HG03175 (cell line): ENCODE measurements around the gene LRRC26.

Source experiments
- ATAC-seq: cut with Tn5 transposase; IDR thresholded peaks from one replicate; pipeline ENCODE4 v1.9.1; 2021; ENCODE audit warnings: mild to moderate bottlenecking, moderate library complexity; ENCODE audit not compliant: unreplicated experiment

LRRC26 gene

DNA sequence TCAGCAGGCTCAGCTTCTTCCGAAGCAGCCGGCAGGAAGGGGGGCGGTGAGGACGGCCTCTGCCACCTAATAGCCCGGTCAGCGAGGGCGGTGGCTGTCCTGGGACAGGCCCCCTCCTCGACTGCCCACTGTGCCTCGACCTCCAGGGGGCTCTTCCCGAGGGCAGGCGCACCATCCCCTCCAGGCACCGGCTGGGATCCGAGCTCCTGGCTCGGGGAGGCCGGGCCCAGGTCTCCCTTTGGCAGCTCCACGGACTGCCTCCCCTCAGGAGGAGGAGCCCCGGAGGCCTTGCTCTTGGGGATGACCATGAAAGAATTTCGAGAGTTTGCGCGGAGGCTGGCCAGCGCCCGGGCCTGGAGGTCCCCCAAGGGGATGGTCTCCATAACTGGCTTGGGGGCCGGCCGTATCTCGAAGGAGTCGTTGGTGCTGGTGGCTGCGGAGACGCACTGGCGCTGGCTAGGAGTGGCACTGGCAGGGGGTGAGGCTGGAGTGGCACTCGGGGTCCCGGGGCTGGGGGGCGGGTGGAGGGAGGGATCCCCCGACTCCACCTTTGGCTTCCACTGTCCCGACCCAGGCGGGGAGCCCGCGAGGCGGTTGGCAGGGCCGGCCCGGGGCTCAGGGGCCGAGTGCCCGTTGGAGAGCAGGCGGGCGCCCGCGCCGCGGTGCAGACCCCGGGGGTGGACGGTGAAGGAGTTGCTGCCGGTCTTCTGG, 29.7 kb upstream of the LRRC26 start:
- no peak for ATAC-seq

DNA sequence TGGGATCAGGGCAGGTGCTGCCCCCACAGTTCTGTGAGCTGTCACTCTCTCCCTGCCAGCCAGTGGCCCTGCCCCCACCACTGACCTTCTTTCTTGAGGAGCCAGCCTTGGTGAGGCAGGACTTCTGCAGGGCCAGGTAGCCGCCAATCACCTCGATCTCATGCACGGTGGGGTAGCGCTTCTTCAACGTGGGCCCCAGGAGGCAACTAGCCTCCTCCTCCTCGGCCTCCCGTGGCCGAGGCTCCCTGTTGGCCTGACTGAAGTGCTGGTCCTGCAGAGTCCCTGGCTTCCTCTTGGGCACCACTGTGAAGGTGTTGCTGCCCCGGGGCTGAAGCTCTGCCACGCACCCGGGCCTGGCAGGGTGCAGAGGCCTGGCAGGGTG, 29.0 kb upstream of the LRRC26 start:
- no peak for ATAC-seq

DNA sequence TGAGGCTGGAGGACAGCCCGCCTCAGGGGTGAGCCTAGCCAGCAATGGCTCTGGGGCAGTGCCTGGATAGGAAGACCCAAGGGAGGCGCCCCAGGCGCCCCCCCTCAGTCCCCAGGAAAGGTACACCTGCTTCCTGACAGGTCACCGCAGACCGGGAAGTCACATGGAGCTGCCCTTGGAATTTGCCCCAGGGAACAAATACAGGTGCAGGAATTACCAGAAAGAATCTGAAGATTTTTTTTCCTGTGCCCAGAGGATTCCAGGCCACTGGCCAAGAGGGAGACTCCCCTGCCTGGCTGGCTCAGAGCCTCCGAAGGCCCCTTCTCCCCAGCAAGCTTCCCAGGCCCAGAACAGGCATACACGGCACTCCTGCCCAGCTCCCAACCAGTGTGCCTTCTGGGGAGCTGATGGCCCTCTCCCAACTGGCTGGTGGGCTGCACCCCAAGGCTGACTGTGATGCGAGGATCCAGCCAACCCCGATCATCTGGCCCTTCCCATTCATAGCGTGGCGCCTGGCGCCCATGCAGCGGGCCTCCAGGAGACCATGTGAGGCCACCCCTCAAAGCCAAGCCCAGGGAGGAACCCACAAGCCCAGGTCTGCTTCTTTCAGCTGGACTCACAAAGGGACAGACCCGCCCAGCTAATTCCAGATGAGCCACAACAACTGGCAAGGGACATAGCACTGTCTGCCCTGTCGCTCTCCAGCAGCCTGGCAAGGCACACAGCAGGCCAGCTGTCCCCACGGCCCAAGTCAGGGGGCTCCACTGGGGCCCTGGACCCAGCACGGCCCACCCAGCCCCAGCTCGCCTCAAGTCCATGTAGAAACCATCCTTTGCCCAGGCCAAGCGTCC, 28.4 kb upstream of the LRRC26 start:
- no peak for ATAC-seq

DNA sequence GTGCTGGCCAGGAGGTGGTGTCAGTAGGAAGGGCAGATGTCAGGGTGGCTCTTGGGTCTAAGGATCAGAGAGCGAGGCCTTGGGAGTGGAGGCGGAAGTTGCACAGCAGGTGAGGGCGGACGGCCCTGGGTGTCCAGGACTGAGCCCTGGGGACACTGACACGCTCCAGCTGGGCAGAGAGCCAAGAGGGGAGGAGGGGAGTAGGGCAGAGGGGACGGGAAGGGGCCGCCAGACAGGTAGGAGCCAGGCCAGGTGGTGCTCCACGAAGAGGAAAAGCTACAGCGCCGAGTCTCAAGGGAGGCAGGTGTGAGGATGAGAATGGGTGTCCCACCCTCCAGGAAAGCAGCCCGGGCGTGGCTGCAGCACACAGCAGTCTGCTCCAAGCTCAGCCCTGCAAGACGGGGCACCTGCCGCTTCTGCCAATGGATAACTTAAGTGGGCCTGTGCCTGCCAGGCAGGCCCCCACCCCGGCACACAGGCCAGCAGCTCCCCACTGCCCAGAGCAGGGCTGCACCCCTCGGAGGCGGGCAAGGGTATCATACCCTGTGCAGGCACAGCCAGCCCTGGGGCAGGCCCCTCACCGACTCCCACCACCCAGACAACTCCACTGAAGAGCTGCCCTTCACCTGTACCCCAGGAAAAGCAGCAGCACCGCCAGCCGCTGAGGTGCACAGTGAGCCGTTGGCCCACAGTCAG, 25.8 kb upstream of the LRRC26 start:
- no peak for ATAC-seq

DNA sequence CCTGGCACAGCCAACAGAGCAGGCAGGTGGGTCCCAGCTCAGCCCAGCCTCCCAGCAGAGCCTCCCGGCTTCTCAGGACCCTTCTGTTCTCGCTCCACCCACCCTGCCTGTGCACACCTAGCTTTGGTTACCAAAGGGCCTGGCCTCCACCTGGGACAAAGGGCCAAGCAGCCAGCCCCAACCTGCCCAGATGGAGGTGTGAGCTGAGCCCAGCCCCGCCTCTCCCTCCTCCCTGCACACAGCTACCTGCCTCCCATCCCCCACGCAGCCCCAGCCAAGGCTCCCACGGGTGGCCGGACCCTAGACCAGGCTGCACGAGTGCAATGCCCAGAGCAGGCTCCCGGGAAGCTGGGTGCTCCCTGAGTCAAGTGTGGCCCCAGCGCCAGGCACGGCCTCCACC, 25.1 kb upstream of the LRRC26 start:
- ATAC-seq = no peak

DNA sequence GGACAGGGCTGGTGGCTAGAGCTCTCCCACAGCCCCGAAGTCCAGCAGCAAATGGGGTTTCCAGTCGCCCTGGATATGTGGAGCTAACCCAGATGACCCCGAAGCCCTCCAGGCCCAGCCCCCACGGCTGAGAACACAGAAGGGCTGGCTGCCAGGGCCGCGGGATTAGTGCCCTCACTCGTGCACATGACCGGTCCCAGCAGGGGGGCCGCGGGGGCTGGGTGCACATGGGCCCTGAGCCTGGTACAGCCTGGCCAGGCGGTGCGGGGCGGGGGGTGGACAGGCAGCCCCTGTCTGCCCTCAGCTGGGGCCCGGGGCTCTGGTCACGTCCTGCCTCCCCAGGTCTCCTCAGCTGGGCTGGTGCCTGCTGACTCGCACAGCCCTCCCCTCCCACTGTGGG, 24.5 kb upstream of the LRRC26 start:
- no peak for ATAC-seq

DNA sequence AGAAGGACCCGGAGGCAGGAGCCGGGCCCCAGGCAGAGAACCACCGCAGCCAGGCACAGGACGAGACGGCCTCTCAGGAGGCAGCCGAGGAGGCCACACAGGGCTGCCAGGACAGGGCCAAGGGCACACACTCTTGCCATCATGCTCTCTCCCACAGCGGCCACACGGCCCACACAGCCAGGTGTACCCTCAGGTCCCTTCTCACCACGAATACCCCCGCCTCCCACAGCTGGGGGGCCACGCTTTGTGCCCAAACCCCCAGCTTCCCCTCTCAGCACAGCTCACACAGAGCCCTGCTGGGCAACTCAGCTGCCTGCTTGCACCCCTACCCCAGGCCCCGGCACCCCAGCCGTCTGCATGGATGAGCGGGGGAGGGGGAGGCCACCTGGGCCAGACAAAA, 23.9 kb upstream of the LRRC26 start:
- no peak for ATAC-seq

DNA sequence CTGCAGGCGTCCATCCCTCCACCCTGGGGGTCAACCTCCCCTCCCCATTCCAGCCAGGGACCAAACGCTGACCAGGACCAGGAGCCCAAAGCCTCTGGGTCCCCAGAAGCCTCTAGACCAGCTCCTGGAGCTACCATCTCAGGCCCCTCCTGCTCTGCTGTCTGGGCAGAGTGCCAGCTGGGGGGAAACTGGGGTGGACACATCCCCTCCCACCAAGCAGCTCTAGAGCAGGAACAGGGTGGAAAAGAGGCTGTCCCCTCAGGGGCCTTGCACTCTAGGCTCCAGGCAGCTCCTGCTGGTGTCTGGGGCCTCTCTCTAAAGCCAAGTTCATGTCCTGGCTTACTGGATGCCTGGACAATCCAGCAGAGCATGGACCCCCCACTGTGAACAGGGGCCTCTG, 23.0 kb upstream of the LRRC26 start:
- no peak for ATAC-seq

DNA sequence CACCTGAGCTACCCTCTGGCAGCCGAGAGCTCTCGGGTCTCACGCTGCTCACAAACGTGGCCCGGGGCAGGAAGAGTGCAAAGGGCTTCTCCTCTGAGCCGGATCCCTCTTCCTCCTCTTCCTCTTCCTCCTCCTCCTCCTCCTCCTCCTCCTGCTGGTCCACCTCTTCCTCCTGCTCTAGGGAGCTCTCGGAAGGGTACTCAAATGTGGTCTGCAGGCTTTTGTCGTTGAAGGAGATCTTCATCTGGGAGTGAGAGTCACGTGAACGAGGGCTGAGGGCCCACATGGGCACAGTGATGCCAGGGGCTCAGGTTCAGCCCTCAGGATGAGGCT, 22.6 kb upstream of the LRRC26 start:
- ATAC-seq = no peak

DNA sequence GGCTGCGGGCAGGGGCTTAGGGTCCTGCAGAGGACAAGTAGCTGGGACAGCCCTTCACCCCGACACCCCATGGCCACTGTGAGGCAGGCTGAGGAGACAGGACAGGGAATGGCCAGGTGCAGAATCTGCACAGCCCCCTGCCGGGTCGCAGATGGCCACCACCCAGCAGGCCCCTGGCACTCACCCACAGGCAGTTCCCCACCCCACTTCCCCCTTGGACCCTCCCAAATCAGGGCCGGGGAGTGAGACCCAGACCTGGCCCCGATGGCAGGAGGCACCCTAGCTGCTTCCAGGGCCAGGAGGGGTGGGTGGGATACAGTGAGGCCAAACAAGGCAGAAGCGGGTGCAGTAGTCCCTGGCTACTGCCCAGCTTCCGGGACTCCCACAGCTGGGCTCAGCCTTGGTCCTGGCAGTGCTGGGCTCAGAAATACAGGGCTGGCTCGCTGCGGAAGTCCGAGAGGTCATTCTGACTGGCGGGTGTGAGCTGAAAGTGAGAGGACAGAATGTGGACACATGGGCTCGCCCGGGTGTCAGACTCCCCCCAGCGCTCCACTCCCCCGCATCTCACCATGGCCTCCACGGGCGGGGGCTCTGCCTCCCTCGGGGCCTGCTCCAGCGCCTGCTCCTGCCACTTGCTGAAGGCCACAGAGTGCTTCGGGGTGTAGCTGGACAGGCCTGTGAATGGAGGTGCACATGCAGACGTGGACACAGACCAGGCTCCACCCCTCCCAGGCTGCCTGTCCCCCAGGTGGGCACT, 22.0 kb upstream of the LRRC26 start:
- ATAC-seq = no peak

DNA sequence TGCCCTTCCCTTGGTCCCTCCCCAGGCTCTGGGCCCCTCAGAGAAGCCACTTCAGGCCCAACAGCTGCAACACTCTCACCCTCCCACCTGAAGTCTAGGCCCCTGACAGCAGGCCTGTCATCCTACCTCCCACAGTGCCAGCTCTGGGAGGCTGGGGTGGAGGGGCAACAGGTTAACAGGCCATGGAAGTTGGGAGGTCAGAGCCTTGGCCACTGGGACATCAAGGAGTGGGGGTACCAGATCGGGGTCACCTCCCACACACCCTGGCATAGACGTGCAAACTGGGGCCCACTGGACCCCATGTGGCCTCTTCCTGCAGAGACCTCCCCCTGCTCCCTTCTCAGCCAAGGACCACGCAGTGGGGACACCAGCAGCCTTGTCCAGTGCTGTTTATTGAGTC, 21.4 kb upstream of the LRRC26 start:
- no peak for ATAC-seq

DNA sequence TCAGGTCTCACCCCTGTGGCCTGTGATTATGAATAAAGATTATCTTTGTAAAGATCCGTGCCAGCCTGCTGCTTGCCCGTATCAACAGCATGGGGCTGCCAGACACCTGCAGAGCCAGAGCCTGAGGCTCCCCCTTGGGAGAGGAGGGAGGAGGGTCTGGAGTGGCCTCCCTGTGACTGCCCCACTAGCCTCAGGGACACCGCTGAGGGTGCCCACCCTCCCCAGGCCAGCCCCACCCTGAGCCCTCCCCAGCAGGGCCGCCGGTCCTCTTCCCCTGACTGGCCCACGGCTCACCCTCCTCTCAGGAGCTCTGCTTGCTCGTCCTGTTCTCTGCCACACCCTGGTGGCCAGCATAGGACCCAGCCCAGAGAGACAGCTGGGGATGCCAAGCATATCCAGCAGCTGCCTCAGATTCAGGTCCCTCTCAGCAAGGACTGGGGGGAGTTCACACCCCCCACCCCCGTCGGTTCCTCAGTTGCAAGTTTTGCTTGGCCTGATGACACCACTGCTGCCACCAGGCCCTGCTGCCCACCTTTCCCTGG, 20.5 kb upstream of the LRRC26 start:
- ATAC-seq = no peak

DNA sequence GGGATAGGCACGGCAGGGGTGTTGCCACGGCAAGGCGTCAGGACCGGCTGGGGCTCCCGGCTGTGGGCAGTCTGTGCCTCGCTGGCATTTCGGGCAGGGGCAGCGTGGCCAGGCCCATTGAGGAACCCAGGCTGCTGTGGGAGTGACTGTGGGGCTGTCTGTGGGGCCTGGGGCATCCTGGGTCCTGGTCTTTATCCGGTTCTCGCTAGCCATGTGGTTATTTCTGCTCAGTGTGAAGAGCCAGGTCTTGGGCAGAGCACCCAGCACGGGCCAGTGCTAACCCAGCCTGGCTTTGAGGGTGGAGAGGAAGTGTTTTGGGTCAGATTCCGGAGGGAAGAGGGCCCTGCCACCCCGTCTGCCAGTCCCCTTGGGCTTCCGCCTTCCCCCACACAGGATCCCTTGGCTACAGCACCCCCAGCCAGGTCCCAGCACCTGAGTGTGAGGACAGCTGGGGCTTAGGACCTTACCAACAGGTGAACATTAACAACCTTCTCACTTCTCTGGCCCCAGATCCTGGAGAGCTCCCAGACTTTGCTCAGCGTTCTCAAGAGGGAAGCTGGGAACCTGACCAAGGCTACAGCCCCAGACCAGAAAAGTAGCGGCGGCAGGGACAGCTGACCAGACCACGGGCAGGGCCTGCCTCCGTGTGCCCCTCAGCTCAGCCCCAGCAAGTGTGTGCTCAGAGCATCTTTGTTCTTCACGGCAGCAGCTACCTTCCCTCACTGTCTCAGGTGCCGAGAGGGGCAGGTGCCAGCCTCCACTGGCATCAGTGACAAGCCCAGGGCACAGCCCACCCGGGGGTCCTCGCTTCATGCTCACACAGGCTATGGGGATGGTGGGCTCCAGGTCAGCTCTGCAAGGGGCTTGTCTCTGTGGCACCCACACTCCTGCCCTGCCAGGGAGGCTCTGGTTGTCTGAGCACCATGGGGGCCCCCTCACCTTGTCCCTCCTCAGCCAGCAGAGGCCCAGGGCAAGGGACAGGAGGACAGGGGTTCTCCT, 19.7 kb upstream of the LRRC26 start:
- ATAC-seq = no peak

DNA sequence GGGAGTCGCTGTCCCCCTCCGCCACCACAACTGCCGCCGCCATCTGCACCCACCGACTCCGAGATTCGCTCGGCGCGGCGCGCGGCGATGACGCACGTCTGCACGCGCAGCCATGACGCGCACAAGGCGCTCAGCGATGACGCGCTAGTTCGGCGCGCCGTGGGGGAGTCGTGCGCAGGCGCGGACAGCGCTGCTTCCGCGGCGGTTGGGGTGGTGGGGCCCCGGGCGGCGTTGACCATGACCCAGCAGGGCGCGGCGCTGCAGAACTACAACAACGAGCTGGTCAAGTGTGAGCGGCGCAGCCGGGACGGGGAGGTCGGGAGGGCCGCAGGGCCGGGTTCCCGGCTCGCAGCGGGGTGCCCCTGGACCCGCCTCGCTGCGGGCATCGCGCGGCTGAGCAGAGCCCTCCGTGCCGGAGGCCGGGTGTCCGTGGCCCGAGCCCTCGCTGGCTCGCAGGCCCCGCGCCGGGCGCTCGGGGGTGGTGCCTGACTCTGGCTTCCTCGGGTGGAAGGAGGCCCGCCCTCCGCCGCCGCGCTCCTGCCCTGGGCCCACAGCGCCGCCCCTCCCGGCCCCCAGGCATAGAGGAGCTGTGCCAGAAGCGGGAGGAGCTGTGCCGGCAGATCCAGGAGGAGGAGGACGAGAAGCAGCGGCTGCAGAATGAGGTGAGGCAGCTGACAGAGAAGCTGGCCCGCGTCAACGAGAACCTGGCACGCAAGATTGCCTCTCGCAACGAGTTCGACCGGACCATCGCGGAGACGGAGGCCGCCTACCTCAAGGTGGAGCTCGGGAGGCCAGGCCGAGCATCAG, 18.8 kb upstream of the LRRC26 start, which contains the start of the genes ANAPC2 and SSNA1:
ANAPC2 (minus strand) TSS at position 71 of the 807 bp plus-strand sequence; CDS start at position 43, 28 bp downstream.
SSNA1 (plus strand) TSS at position 187 of the 807 bp plus-strand sequence; CDS start at position 238, 51 bp downstream.
- ATAC-seq = peak; percentile 84

DNA sequence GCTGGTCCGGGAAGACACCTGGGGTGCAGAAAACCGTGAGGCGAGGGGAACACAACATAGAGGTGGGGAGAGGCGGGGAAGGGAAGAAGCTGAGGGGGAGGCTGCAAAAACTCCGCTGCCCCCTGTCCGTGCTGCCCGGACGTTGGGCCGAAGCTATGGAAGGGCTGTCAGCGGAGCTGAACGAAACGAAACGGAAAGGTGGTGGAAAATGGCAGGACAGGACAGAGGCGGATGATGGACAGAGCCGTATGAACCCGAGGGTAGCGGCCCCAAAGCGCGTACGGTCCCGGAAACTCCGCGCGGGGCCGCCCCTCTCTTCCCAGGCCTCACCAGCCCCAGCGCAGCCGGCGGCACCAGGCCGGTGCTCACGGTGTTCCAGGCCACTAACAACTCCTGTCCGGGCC, 18.2 kb upstream of the LRRC26 start:
- no peak for ATAC-seq

DNA sequence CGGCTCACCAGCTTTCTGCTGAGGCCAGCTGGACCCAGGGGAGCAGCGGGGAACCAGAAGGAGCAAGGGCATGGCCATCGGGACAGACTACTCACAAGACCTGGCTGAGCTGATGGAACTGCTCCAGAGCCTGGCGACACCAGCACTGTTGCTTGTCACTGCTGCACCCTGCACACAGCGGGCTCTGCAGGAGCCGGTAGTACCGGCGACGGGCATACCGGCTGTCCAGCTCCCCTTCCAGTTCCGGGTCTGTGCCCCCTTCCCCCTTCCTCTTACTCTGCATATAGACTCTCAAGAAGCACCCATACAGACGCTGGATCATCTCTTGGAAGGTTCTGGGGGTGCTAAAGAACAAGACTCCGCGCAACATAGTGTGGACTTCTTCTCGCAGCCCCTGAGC, 17.5 kb upstream of the LRRC26 start:
- no peak for ATAC-seq

DNA sequence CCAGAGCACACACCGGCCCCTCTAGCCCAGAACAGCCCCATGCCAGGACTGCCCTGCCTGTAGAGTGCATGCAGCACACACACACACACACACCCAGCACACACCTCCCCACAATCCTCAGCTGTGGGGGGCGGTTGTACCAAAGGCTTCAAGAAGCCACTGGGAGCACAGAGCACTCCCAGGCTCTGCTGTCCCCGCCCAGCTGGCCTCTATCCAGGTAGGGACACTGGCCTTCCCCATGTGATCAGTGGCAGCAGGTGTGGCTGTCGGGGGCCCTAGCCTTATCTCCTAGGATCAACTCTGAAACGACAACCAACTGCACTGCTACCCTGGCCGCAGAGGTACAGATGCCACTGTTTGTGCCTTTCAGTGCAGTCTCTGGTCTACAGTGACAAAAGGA, 16.5 kb upstream of the LRRC26 start:
- ATAC-seq = no peak

DNA sequence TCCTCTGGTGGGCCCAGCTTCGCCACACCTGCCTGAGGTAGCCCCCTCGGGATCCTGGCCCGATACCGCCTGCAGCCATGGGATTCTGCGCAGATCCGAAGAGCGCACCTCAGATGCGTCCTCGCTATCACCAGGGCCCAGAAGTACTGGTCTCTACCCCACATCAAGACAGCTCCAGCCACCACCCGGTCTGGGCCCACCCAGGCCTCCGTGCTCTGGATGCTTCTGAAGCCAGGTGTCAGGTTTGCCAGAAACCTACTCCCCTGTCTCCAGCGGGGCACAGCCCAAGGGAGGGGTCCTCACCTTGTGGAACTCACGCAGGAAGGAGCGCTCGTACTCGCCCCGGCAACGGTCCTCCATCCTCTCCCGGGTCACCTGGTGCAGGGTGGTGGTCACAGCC, 16.1 kb upstream of the LRRC26 start:
- no peak for ATAC-seq
